SW480 (cell line): Measurements from ENCODE around the gene NAA38.

Experiments
- DNase-seq: peaks from one replicate; pipeline ENCODE4 v3.0.0-alpha.2; 2016; ENCODE audit warnings: low spot score

Gene NAA38

GRCh38 chr17:7841396-7841914 is 15.9 kb downstream of the NAA38 start:
- DNase-seq = peak; percentile 81

- no peak for DNase-seq
Observed at GRCh38 chr17:7840875-7841274, 16.5 kb downstream of the NAA38 start.

GRCh38 chr17:7840441-7840840 is 16.9 kb downstream of the NAA38 start:
- no peak for DNase-seq

GRCh38 chr17:7839876-7840261 is 17.5 kb downstream of the NAA38 start:
- DNase-seq = peak; percentile 76

GRCh38 chr17:7839190-7839875 is 18.0 kb downstream of the NAA38 start:
- peak; percentile 20 for DNase-seq

GRCh38 chr17:7838090-7839075 is 19.0 kb downstream of the NAA38 start:
- DNase-seq = peak; percentile 75

- peak; percentile 50 for DNase-seq
Observed at GRCh38 chr17:7837408-7838088, 19.8 kb downstream of the NAA38 start.

- DNase-seq = peak; percentile 99
Observed at GRCh38 chr17:7836596-7837407, 20.6 kb downstream of the NAA38 start.

GRCh38 chr17:7835814-7836595 is 21.4 kb downstream of the NAA38 start:
- peak; percentile 73 for DNase-seq

GRCh38 chr17:7834957-7835813 is 22.2 kb downstream of the NAA38 start:
- DNase-seq = peak; percentile 97

GRCh38 chr17:7834542-7834956 is 22.8 kb downstream of the NAA38 start:
- peak; percentile 67 for DNase-seq

- peak; percentile 91 for DNase-seq
Observed at GRCh38 chr17:7833795-7834541, 23.4 kb downstream of the NAA38 start, which contains the start of gene KDM6B. Gene KDM6B, plus strand, starts transcription at chr17:7834217. Its CDS starts 11,338 bp downstream, at chr17:7845555.

GRCh38 chr17:7833011-7833794 is 24.2 kb downstream of the NAA38 start:
- no peak for DNase-seq

GRCh38 chr17:7832431-7832830 is 24.9 kb downstream of the NAA38 start:
- no peak for DNase-seq

GRCh38 chr17:7831233-7831632 is 26.1 kb downstream of the NAA38 start:
- DNase-seq = no peak

GRCh38 chr17:7830616-7831015 is 26.7 kb downstream of the NAA38 start:
- DNase-seq = no peak

- peak; percentile 54 for DNase-seq
Observed at GRCh38 chr17:7825206-7825990, 32.0 kb downstream of the NAA38 start.
